Measurements from ENCODE around the gene SCN3B. TPM values are rescaled to one million over a fixed set of nuclear protein-coding genes. Genes with fewer than 3 reads are reported as not detected.

Gene SCN3B
- total and polyA plus RNA-seq, 7 donors: 0.60 to 3.0 (median 2.2) TPM; not detected in 1

DNA sequence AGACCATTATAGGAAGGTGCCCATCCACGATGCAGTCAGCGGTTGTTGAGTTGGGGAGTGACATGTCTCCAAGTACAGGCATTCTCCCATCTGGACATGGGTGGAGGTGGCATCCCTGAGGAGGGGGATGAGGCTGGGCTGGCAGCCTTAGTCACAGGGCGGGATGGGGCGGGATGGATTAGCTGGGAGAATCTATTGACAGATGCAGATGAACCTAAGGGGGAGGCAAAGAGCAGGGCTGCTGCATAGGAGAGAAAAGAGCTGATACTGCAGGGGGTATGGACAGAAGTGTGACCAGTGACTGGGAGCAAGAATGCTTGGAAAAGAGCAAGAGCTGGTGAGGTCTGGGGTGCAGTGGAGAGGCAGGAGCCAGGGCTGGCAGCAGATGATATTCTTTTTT is 42.7 kb downstream of the SCN3B start:
- no peaks in the 10 kb centered on the region for H3K9me3 ChIP-seq
- H3K27ac ChIP-seq: no peak overlapping the region
- peaks cover 0 to 13% (median 12%) of the 10 kb centered on the region in 4 donors for H3K4me1 ChIP-seq
- no peaks in the 10 kb centered on the region for H3K36me3 ChIP-seq
- no peak for DNase-seq
- no peaks in the 10 kb centered on the region for H3K27me3 ChIP-seq
- H3K4me3 ChIP-seq: no peak overlapping the region
- no peak for TF ChIP-seq CTCF (IDR thresholded peaks at IDR 0.05)
- WGBS, 2 donors: 94 to 95% methylated on average over 4 of the region's 4 CpGs
- intact Hi-C loops (cut with DNase I): no loop called here

DNA sequence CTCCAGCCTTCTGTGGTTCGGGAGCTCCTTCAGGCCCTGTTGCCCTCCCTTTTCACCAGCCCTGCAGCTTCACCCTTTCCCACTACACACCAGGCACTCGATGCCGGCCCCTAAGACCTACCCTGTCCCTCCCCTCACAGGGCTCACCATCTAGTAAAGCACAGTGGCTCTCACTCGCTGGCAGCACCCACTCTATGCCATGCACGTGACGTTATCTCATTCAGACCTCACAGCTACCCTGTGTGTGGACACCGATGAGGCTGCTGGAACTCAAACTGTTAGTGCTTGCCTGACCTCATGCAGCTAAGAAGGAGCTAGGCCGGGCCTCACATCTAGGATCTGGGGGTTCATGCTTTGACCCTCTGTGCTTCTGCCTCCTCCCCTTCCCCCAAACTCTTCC is 45.5 kb downstream of the SCN3B start:
- Histone ChIP-seq H3K9me3 (no peaks in the 10 kb centered on the region), H3K36me3 (no peaks in the 10 kb centered on the region), H3K4me1 (no peaks in the 10 kb centered on the region), H3K27me3 (no peaks in the 10 kb centered on the region), H3K4me3 (no peak overlapping the region), H3K27ac (no peak overlapping the region)
- DNase-seq: no peak
- 94 to 95% methylated on average over 8 of the region's 8 CpGs for WGBS, 2 donors
- intact Hi-C loops (cut with DNase I): no loop called here
- TF ChIP-seq CTCF (IDR thresholded peaks at IDR 0.05) (no peak), POLR2AphosphoS5 (IDR thresholded peaks at IDR 0.05) (no peak), POLR2A (IDR thresholded peaks at IDR 0.05) (no peak), EP300 (IDR thresholded peaks at IDR 0.05) (no peak)

DNA sequence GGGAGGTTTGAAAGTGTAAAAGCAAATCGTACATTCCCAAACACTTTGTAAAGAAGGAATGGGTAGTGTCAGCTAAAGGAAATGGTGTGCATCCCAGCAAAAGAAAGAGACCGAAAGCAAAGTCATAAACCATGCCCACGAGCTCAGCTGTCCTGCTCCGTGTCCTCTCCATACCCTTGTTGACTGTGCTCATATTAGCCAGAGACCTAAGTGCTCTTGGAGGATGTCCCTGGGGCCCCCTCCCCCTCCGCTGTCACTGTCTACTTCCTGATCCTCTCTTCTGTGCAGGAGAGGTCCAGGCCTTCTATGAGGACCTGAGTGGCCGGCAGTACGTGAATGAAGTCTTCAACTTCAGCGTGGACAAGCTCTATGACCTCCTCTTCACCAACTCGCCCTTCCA is 46.1 kb downstream of the SCN3B start:
- H3K27ac ChIP-seq: no peak overlapping the region
- DNase-seq: no peak
- intact Hi-C loops (cut with DNase I): no loop called here
- no peak overlapping the region for H3K4me3 ChIP-seq
- no peaks in the 10 kb centered on the region for H3K4me1 ChIP-seq
- H3K9me3 ChIP-seq: no peaks in the 10 kb centered on the region
- H3K36me3 ChIP-seq: no peaks in the 10 kb centered on the region
- WGBS, 2 donors: 93% methylated on average over 9 of the region's 9 CpGs
- TF ChIP-seq CTCF (IDR thresholded peaks at IDR 0.05): no peak
- no peak for TF ChIP-seq POLR2AphosphoS5 (IDR thresholded peaks at IDR 0.05)
- TF ChIP-seq POLR2A (IDR thresholded peaks at IDR 0.05): no peak
- no peak for TF ChIP-seq EP300 (IDR thresholded peaks at IDR 0.05)
- no peaks in the 10 kb centered on the region for H3K27me3 ChIP-seq

- Histone ChIP-seq H3K4me1 (no peaks in the 10 kb centered on the region), H3K27ac (no peak overlapping the region), H3K9me3 (no peaks in the 10 kb centered on the region), H3K4me3 (no peak overlapping the region), H3K27me3 (no peaks in the 10 kb centered on the region), H3K36me3 (no peaks in the 10 kb centered on the region)
- no peak for DNase-seq
- intact Hi-C loops (cut with DNase I): no loop called here
- TF ChIP-seq POLR2A (IDR thresholded peaks at IDR 0.05) (no peak), CTCF (IDR thresholded peaks at IDR 0.05) (no peak), POLR2AphosphoS5 (IDR thresholded peaks at IDR 0.05) (no peak), EP300 (IDR thresholded peaks at IDR 0.05) (no peak)
- 79 to 82% methylated on average over 1 of the region's 1 CpG for WGBS, 2 donors
Measured at GRCh38 chr11:123607781-123608180, 46.6 kb downstream of the SCN3B start.

GRCh38 chr11:123603666-123604065 is 50.8 kb downstream of the SCN3B start:
- H3K27me3 ChIP-seq: no peaks in the 10 kb centered on the region
- intact Hi-C loops (cut with DNase I): no loop called here
- WGBS, 2 donors: 84 to 87% methylated on average over 4 of the region's 4 CpGs
- TF ChIP-seq EP300 (IDR thresholded peaks at IDR 0.05): no peak
- no peaks in the 10 kb centered on the region for H3K36me3 ChIP-seq
- no peaks in the 10 kb centered on the region for H3K4me1 ChIP-seq
- no peak overlapping the region for H3K27ac ChIP-seq
- no peaks in the 10 kb centered on the region for H3K9me3 ChIP-seq
- H3K4me3 ChIP-seq: no peak overlapping the region
- no peak for DNase-seq
